ENCODE measurements around the gene HERPUD1. TPM values are rescaled to one million over a fixed set of nuclear protein-coding genes. Genes with fewer than 3 reads are reported as not detected.
A peak's percentile ranks its signal among the peaks of the same experiment; 100 is the strongest.

HERPUD1 gene
- total and polyA plus RNA-seq, 2 of the 13 experiments (the other 11 are each of a cell fraction or from before 2014, with no cell fraction given), result 96.2 to 323 TPM

- TF ChIP-seq KLF16 (CRISPR knock-in tag; IDR thresholded peaks at IDR 0.05), result no peak; a peak in 1 of 4 replicates
- no peak; the same call in 1 of the 2 replicates for TF ChIP-seq EHMT2 (IDR thresholded peaks at IDR 0.05; ENCODE audit: borderline replicate concordance, low read depth, low read length)
- no peak for TF ChIP-seq FOXC1 (CRISPR knock-in tag; IDR thresholded peaks at IDR 0.05; ENCODE audit: borderline replicate concordance)
- peak; percentile 90; the same call in 1 of the 2 replicates for TF ChIP-seq ZNF710 (CRISPR knock-in tag; IDR thresholded peaks at IDR 0.05; ENCODE audit: borderline replicate concordance)
- TF ChIP-seq JARID2 (CRISPR knock-in tag; IDR thresholded peaks at IDR 0.05; ENCODE audit: insufficient replicate concordance), result no peak
- peak; percentile 81 for TF ChIP-seq GATAD2A (CRISPR knock-in tag; IDR thresholded peaks at IDR 0.05)
- TF ChIP-seq ZNF709 (CRISPR knock-in tag; IDR thresholded peaks at IDR 0.05), result no peak
- no peak for TF ChIP-seq HNRNPLL (IDR thresholded peaks at IDR 0.05; ENCODE audit: low read depth, low read length, poor library complexity, severe bottlenecking)
- no peak for TF ChIP-seq ZBTB7A (CRISPR knock-in tag; IDR thresholded peaks at IDR 0.05)
- TF ChIP-seq ZNF292 (CRISPR knock-in tag; IDR thresholded peaks at IDR 0.05; ENCODE audit: borderline replicate concordance, low read depth), result peak; percentile 50; the same call in 1 of the 2 replicates
- TF ChIP-seq ZBTB49 (CRISPR knock-in tag; IDR thresholded peaks at IDR 0.05; ENCODE audit: borderline replicate concordance), result no peak
- no peak for TF ChIP-seq SPEN (CRISPR knock-in tag; IDR thresholded peaks at IDR 0.05; ENCODE audit: low read depth)
- no peak for TF ChIP-seq ZNF256 (CRISPR knock-in tag; conservative IDR thresholded peaks at IDR 0.05)
- no peak for TF ChIP-seq ZMAT3 (CRISPR knock-in tag; conservative IDR thresholded peaks at IDR 0.05)
- no peak for TF ChIP-seq RBAK (CRISPR knock-in tag; IDR thresholded peaks at IDR 0.05)
- no peak for TF ChIP-seq ZNF224 (CRISPR knock-in tag; IDR thresholded peaks at IDR 0.05)
- TF ChIP-seq RAD51 (IDR thresholded peaks at IDR 0.05; ENCODE audit: borderline replicate concordance), result no peak
- TF ChIP-seq FOXA1 (IDR thresholded peaks at IDR 0.05), result no peak
- TF ChIP-seq FOXA1 (CRISPR knock-in tag; IDR thresholded peaks at IDR 0.05), result peak; percentile 53; the same call in 1 of the 2 replicates
- no peak for TF ChIP-seq ZNF205 (CRISPR knock-in tag; IDR thresholded peaks at IDR 0.05)
- peak; percentile 86 for TF ChIP-seq POGZ (CRISPR knock-in tag; IDR thresholded peaks at IDR 0.05)
- TF ChIP-seq ZNF614 (CRISPR knock-in tag; IDR thresholded peaks at IDR 0.05; ENCODE audit: borderline replicate concordance), result peak; percentile 73
- no peak for TF ChIP-seq ZNF451 (CRISPR knock-in tag; IDR thresholded peaks at IDR 0.05)
- TF ChIP-seq ZFP82 (CRISPR knock-in tag; IDR thresholded peaks at IDR 0.05; ENCODE audit: borderline replicate concordance), result no peak
- TF ChIP-seq NFRKB (IDR thresholded peaks at IDR 0.05), result no peak
- TF ChIP-seq NRL (CRISPR knock-in tag; IDR thresholded peaks at IDR 0.05; ENCODE audit: borderline replicate concordance), result no peak
- TF ChIP-seq ZNF274 (CRISPR knock-in tag; IDR thresholded peaks at IDR 0.05), result no peak
Measured at GRCh38 chr16:56967733-56968132, 35.8 kb downstream of the HERPUD1 start (continued).
